GM23338 (cell line): ENCODE measurements around the gene ATG7. TPM values are rescaled to one million over a fixed set of nuclear protein-coding genes. Genes with fewer than 3 reads are reported as not detected.
"Not testable (repeated sequence)": the region's sequence is repeated elsewhere in the genome, so short reads cannot be mapped to it uniquely, and the experiment has no call there.

Experiments
- ATAC-seq: fragments of 200-7000 bp; cut with Tn5 transposase; 3 replicates; pipeline ENCODE4 v1.9.1; 2020
- DNase-seq: peaks from one replicate; pipeline ENCODE4 v3.0.0-alpha.2; 2015; ENCODE audit warnings: low spot score
- H2AFZ ChIP-seq: fragments of 200-600 bp; sonication (generic); 2 replicates; pipeline ENCODE4 v1.8.0; 2016; ENCODE audit warnings: antibody characterized with exemption, mild to moderate bottlenecking, moderate library complexity
- H3F3A ChIP-seq: fragments of 200-600 bp; sonication (generic); replicated peaks from 2 replicates; pipeline ENCODE4 v1.8.0; 2017; ENCODE audit warnings: antibody characterized with exemption, mixed run types, low read depth
- H3K27ac ChIP-seq: fragments of 200-600 bp; sonication (generic); 2 replicates; pipeline ENCODE4 v1.6.1; 2016; ENCODE audit warnings: low read depth
- H3K27me3 ChIP-seq: fragments of 200-600 bp; sonication (generic); 2 replicates; pipeline ENCODE4 v1.8.0; 2016; ENCODE audit warnings: mild to moderate bottlenecking, mixed run types, moderate library complexity; ENCODE audit not compliant: insufficient read depth
- H3K36me3 ChIP-seq: fragments of 200-600 bp; sonication (generic); 2 replicates; pipeline ENCODE4 v1.8.0; 2016; ENCODE audit warnings: mild to moderate bottlenecking; ENCODE audit not compliant: insufficient read depth
- H3K4me1 ChIP-seq: fragments of 200-600 bp; sonication (generic); 2 replicates; pipeline ENCODE4 v1.8.0; 2016; ENCODE audit warnings: mild to moderate bottlenecking, moderate library complexity; ENCODE audit not compliant: insufficient read depth
- H3K4me2 ChIP-seq: fragments of 200-600 bp; sonication (generic); 2 replicates; pipeline ENCODE4 v1.7.1; 2017; ENCODE audit warnings: mixed run types
- H3K4me3 ChIP-seq: fragments of 200-600 bp; sonication (generic); 2 replicates; pipeline ENCODE4 v1.6.1; 2016; ENCODE audit warnings: mixed run types
- H3K79me2 ChIP-seq: fragments of 200-600 bp; sonication (generic); replicated peaks from 2 replicates; pipeline ENCODE4 v1.8.0; 2017; ENCODE audit warnings: mild to moderate bottlenecking; ENCODE audit not compliant: insufficient read depth
- H3K9me2 ChIP-seq: fragments of 200-600 bp; sonication (generic); 2 replicates; pipeline ENCODE4 v1.8.0; 2017; ENCODE audit not compliant: insufficient read depth
- H4K20me1 ChIP-seq: fragments of 200-600 bp; sonication (generic); replicated peaks from 2 replicates; pipeline ENCODE4 v1.8.0; 2017; ENCODE audit warnings: mild to moderate bottlenecking; ENCODE audit not compliant: insufficient read depth
- H3K27ac Mint-ChIP-seq: 2 replicates; pipeline ENCODE4 v1.8.0; 2020; ENCODE audit warnings: inconsistent platforms, mild to moderate bottlenecking, moderate library complexity, mixed read lengths
- H3K27me3 Mint-ChIP-seq: 3 replicates; pipeline ENCODE4 v1.8.0; 2022; ENCODE audit warnings: low read depth, mild to moderate bottlenecking, moderate library complexity, mixed read lengths, inconsistent platforms; ENCODE audit not compliant: insufficient read depth, poor library complexity
- H3K36me3 Mint-ChIP-seq: 3 replicates; pipeline ENCODE4 v1.8.0; 2021; ENCODE audit warnings: low read depth, mild to moderate bottlenecking, inconsistent platforms, moderate library complexity, mixed read lengths
- H3K4me1 Mint-ChIP-seq: 3 replicates; pipeline ENCODE4 v1.8.0; 2020; ENCODE audit warnings: mild to moderate bottlenecking, inconsistent platforms, mixed read lengths
- H3K4me3 Mint-ChIP-seq: 3 replicates; pipeline ENCODE4 v1.8.0; 2021; ENCODE audit warnings: moderate library complexity, mild to moderate bottlenecking, inconsistent platforms, mixed read lengths
- H3K9me3 Mint-ChIP-seq: 3 replicates; pipeline ENCODE4 v1.8.0; 2020; ENCODE audit warnings: moderate library complexity, mild to moderate bottlenecking, inconsistent platforms, mixed read lengths
- CREB1 ChIP-seq: fragments of 250-450 bp; sonication (Bioruptor Pico); IDR thresholded peaks from 2 replicates; pipeline ENCODE4 v1.5.0; 2020; ENCODE audit warnings: low read depth, mild to moderate bottlenecking, moderate library complexity
- EZH2 ChIP-seq: fragments of 200-600 bp; sonication (generic); IDR thresholded peaks from one replicate; pipeline ENCODE4 v1.8.0; 2017; ENCODE audit warnings: antibody characterized with exemption, mild to moderate bottlenecking, low read depth; ENCODE audit not compliant: unreplicated experiment
- EZH2phosphoT487 ChIP-seq: fragments of 200-600 bp; sonication (generic); IDR thresholded peaks from one replicate; pipeline ENCODE4 v1.8.1; 2018; ENCODE audit warnings: antibody characterized with exemption; ENCODE audit not compliant: unreplicated experiment
- JUNB ChIP-seq: IDR thresholded peaks from one replicate; pipeline ENCODE4 v1.6.1; 2016; ENCODE audit warnings: antibody characterized with exemption; ENCODE audit not compliant: unreplicated experiment
- POLR2AphosphoS5 ChIP-seq: IDR thresholded peaks from 2 replicates; pipeline ENCODE4 v1.6.1; 2016; ENCODE audit warnings: antibody characterized with exemption, low read depth
- STAT1 ChIP-seq: IDR thresholded peaks from one replicate; pipeline ENCODE4 v1.6.1; 2016; ENCODE audit warnings: antibody characterized with exemption; ENCODE audit not compliant: unreplicated experiment
- ZNF114 ChIP-seq: fragments of 250-450 bp; sonication (Bioruptor Pico); IDR thresholded peaks from 2 replicates; pipeline ENCODE4 v1.5.0; 2020; ENCODE audit warnings: mild to moderate bottlenecking, moderate library complexity
- ZNF331 ChIP-seq: fragments of 250-450 bp; sonication (Bioruptor Pico); IDR thresholded peaks from 2 replicates; pipeline ENCODE4 v1.5.0; 2020; ENCODE audit warnings: low read depth, mild to moderate bottlenecking, moderate library complexity
- polyA plus RNA-seq: library from polyadenylated mRNA; unstranded; fragments of >200 nt; fragmentation: Nextera tagmentation; extraction: Ambion mirVana; gene quantifications from 2 replicates; pipeline ENCODE4 v1.2.1, GENCODE V29; 2016
- total RNA-seq: library from RNA; depleted of rRNA; stranded (reverse); fragments of >200 nt; shearing (Covaris generic); gene quantifications from 2 replicates; pipeline ENCODE4 v1.2.3, GENCODE V29; 2014
- TF ChIP-seq, protein P1 (sequence below): fragments of 250-450 bp; sonication (Bioruptor Pico); IDR thresholded peaks from 2 replicates; pipeline ENCODE4 v1.5.0; 2020; ENCODE audit warnings: mild to moderate bottlenecking, moderate library complexity
- TF ChIP-seq, protein P2 (sequence below), 2 experiments: fragments of 200-600 bp in 1 of 2; sonication (generic) in 1 of 2; conservative IDR thresholded peaks; 2 replicates each; pipeline versions ENCODE4 v1.5.1 to v1.6.1; 2016 to 2017; ENCODE audit warnings: antibody characterized with exemption in 2 of 2, low read depth in 2 of 2, mild to moderate bottlenecking in 2 of 2, moderate library complexity in 1 of 2
- TF ChIP-seq, protein P3 (sequence below): IDR thresholded peaks from 2 replicates; pipeline ENCODE4 v1.6.1; 2016; ENCODE audit warnings: antibody characterized with exemption

Gene ATG7
- total and polyA plus RNA-seq, 2 experiments from 2014 or later: 16.2 to 36.7 TPM

DNA sequence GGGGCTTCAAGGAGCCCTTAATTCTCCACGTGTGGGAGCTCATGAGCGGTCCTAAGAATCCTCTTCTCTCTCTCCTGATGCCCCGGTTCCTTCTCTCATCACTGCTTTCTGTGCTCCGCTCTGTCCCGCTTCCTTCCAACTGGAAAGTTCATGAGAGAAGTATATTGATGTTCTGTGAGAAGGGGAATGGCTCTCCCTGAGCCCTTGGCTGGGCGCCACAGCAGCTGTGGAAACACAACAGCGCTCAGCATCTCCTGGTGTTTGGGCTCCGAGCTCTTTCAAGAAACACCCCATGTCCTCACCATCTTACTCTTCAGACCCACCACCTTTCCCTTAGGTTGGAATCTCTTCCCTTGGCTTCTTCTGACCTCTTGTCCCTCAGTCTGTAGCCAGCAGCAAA lies 209.8 kb downstream of the ATG7 start (continued):
- TF ChIP-seq, protein P1, sequence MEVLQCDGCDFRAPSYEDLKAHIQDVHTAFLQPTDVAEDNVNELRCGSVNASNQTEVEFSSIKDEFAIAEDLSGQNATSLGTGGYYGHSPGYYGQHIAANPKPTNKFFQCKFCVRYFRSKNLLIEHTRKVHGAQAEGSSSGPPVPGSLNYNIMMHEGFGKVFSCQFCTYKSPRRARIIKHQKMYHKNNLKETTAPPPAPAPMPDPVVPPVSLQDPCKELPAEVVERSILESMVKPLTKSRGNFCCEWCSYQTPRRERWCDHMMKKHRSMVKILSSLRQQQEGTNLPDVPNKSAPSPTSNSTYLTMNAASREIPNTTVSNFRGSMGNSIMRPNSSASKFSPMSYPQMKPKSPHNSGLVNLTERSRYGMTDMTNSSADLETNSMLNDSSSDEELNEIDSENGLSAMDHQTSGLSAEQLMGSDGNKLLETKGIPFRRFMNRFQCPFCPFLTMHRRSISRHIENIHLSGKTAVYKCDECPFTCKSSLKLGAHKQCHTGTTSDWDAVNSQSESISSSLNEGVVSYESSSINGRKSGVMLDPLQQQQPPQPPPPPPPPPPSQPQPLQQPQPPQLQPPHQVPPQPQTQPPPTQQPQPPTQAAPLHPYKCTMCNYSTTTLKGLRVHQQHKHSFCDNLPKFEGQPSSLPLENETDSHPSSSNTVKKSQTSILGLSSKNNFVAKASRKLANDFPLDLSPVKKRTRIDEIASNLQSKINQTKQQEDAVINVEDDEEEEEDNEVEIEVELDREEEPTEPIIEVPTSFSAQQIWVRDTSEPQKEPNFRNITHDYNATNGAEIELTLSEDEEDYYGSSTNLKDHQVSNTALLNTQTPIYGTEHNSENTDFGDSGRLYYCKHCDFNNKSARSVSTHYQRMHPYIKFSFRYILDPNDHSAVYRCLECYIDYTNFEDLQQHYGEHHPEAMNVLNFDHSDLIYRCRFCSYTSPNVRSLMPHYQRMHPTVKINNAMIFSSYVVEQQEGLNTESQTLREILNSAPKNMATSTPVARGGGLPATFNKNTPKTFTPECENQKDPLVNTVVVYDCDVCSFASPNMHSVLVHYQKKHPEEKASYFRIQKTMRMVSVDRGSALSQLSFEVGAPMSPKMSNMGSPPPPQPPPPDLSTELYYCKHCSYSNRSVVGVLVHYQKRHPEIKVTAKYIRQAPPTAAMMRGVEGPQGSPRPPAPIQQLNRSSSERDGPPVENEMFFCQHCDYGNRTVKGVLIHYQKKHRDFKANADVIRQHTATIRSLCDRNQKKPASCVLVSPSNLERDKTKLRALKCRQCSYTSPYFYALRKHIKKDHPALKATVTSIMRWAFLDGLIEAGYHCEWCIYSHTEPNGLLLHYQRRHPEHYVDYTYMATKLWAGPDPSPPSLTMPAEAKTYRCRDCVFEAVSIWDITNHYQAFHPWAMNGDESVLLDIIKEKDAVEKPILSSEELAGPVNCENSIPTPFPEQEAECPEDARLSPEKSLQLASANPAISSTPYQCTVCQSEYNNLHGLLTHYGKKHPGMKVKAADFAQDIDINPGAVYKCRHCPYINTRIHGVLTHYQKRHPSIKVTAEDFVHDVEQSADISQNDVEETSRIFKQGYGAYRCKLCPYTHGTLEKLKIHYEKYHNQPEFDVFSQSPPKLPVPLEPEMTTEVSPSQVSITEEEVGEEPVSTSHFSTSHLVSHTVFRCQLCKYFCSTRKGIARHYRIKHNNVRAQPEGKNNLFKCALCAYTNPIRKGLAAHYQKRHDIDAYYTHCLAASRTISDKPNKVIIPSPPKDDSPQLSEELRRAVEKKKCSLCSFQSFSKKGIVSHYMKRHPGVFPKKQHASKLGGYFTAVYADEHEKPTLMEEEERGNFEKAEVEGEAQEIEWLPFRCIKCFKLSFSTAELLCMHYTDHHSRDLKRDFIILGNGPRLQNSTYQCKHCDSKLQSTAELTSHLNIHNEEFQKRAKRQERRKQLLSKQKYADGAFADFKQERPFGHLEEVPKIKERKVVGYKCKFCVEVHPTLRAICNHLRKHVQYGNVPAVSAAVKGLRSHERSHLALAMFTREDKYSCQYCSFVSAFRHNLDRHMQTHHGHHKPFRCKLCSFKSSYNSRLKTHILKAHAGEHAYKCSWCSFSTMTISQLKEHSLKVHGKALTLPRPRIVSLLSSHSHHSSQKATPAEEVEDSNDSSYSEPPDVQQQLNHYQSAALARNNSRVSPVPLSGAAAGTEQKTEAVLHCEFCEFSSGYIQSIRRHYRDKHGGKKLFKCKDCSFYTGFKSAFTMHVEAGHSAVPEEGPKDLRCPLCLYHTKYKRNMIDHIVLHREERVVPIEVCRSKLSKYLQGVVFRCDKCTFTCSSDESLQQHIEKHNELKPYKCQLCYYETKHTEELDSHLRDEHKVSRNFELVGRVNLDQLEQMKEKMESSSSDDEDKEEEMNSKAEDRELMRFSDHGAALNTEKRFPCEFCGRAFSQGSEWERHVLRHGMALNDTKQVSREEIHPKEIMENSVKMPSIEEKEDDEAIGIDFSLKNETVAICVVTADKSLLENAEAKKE (CRISPR knock-in tag): no peak
- TF ChIP-seq EZH2 (no peak), ZNF331 (no peak), JUNB (no peak), CREB1 (CRISPR knock-in tag) (no peak), ZNF114 (CRISPR knock-in tag) (no peak), EZH2phosphoT487 (no peak), POLR2AphosphoS5 (no peak), STAT1 (no peak)
- TF ChIP-seq, protein P2, sequence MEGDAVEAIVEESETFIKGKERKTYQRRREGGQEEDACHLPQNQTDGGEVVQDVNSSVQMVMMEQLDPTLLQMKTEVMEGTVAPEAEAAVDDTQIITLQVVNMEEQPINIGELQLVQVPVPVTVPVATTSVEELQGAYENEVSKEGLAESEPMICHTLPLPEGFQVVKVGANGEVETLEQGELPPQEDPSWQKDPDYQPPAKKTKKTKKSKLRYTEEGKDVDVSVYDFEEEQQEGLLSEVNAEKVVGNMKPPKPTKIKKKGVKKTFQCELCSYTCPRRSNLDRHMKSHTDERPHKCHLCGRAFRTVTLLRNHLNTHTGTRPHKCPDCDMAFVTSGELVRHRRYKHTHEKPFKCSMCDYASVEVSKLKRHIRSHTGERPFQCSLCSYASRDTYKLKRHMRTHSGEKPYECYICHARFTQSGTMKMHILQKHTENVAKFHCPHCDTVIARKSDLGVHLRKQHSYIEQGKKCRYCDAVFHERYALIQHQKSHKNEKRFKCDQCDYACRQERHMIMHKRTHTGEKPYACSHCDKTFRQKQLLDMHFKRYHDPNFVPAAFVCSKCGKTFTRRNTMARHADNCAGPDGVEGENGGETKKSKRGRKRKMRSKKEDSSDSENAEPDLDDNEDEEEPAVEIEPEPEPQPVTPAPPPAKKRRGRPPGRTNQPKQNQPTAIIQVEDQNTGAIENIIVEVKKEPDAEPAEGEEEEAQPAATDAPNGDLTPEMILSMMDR (conservative IDR thresholded peaks at IDR 0.05; ENCODE audit: low read depth in 2 of 2): no peak
- TF ChIP-seq, protein P3, sequence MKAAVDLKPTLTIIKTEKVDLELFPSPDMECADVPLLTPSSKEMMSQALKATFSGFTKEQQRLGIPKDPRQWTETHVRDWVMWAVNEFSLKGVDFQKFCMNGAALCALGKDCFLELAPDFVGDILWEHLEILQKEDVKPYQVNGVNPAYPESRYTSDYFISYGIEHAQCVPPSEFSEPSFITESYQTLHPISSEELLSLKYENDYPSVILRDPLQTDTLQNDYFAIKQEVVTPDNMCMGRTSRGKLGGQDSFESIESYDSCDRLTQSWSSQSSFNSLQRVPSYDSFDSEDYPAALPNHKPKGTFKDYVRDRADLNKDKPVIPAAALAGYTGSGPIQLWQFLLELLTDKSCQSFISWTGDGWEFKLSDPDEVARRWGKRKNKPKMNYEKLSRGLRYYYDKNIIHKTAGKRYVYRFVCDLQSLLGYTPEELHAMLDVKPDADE: no peak

DNA sequence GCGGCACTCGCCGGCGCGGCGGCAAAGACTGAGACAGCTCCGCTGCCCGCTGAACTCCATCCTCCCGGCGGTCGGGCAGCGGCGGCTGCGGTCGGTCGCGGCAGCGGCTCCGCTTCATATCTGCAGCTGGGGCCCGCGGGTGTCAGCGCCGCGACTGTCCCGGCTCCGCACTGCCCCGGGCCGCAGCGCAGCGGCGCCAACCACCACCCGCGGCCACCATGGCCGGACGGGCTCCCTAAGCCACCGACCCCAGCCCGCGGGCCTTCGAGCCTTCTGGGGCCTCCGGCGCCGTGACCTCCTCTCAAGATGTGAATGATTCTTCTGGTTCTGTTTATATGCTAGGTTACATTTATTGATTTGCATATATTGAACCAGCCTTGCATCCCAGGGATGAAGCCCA lies 216.2 kb downstream of the ATG7 start:
- H3K27me3 Mint-ChIP-seq, H4K20me1 ChIP-seq, H3K4me3 ChIP-seq, H3K27ac Mint-ChIP-seq, H2AFZ ChIP-seq, H3K27me3 ChIP-seq, H3K4me2 ChIP-seq, H3F3A ChIP-seq, H3K27ac ChIP-seq, ATAC-seq, H3K79me2 ChIP-seq, H3K4me3 Mint-ChIP-seq, H3K9me2 ChIP-seq, DNase-seq, H3K4me1 Mint-ChIP-seq, H3K36me3 ChIP-seq, H3K4me1 ChIP-seq: not testable (repeated sequence)
- Mint-ChIP-seq H3K36me3 (peaks cover 22% of the 10 kb centered on the region), H3K9me3 (peaks cover 44% of the 10 kb centered on the region)
